NCI-H82 treated with DMSO at 0.1 percent for 48 hours (cell line): ENCODE data around the gene XPNPEP2.

Source experiments
- DNase-seq: peaks from one replicate; lab custom pipeline; 2025; ENCODE audit not compliant: unreplicated experiment; lab: John Stamatoyannopoulos, UW

Gene XPNPEP2, protein sequence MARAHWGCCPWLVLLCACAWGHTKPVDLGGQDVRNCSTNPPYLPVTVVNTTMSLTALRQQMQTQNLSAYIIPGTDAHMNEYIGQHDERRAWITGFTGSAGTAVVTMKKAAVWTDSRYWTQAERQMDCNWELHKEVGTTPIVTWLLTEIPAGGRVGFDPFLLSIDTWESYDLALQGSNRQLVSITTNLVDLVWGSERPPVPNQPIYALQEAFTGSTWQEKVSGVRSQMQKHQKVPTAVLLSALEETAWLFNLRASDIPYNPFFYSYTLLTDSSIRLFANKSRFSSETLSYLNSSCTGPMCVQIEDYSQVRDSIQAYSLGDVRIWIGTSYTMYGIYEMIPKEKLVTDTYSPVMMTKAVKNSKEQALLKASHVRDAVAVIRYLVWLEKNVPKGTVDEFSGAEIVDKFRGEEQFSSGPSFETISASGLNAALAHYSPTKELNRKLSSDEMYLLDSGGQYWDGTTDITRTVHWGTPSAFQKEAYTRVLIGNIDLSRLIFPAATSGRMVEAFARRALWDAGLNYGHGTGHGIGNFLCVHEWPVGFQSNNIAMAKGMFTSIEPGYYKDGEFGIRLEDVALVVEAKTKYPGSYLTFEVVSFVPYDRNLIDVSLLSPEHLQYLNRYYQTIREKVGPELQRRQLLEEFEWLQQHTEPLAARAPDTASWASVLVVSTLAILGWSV

DNA sequence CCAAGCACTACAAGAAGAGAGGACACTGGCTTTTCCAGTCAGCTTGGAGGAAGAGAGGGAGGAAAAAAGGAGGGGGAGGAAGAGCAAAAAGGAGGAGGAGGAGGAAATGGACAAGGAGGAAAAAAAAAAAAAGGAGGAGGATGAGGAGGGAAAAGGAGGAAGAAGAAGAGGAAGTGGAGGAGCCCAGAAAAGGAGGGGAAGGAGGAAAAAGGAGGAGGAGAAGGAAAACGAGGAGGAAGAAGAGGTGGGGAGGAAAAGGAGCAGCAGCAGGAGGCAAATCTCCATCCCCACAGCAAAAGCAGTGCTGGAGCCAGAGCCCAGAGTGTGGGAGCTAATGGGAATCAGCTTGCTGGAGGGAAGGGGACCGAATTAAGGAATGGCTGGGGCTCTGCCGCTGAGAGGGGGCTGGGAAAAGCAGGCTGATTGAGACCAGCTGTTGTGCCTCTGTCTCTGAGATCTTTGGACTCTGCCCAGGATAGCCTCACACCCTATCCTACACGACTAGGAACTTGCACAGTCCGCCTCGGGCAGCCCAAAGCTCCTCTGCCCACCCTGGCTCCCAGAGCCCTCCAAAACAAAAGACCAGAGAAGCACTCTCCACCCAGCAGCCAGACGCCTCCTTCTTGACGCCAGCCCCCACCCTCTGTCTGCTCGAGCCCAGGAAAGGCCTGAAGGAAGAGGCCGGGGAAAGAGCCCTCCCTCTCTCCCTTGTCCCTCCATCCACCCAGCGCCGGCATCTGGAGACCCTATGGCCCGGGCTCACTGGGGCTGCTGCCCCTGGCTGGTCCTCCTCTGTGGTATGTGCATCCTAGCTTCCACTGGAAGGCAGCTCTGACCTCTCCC is at the start of gene XPNPEP2:
TSS of gene XPNPEP2 (plus strand) at position 514 of the 843 bp plus-strand sequence. CDS start at position 749, 235 bp downstream.
- no peak for DNase-seq

DNA sequence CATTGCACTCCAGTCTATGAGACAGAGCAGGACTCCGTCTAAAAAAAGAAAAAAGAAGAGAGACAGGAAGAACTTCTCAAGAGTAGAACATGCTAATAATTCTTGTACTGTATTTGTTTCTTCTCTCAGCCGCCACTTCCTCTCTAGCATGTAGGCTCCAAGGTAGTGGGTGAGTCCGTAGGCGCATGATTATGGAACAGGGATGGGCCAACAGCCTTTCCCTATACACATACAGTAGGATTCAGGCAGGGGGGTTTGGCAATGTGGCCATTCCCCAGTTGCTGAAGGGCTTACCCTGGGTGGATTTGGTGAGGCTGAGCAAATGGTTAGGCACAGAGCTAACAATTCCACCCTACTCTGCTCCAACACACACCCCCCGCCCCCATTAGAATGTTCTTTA is 49.0 kb upstream of the XPNPEP2 start:
- DNase-seq, result no peak

DNA sequence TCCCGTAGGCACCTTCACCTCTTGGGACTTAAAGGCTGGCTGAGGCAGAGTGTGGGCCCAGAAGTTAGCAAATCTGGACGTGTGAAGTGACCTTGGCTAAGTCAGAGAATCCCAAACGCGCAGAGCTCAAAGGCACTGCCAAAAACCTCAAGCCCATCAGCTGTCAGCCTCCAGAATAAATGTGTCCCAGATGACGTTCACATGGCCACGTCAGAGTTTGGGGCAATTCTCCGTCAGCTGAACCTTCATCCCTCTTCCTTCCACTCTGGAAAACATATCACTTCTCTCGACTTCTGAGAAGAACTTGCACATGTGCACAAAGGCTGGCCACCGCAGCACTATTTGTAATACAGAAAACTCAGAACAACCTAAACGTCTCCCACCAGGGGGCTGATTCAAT is 48.3 kb upstream of the XPNPEP2 start:
- DNase-seq, result no peak

DNA sequence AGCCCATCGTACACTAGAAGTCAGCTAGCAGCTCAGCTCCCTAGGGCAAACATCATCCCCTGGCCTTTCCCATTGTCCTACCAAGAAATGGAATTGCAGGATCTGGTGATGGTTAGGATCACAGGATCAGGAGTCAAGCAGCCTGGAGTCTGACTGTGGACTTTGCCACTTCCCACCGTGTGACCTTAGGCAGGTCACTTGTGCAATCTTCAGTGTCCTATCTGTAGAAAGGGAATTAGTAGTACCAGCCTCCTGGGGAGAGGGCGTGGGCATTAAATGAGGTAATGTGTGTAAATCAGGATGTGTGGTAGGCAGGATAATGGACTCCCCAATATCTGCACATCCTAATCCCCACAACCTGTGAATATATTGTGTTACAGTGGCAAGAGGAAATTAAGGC is 45.4 kb upstream of the XPNPEP2 start:
- DNase-seq, result no peak

- DNase-seq, result no peak
These were observed 44.0 kb upstream of the XPNPEP2 start for GRCh38 chrX:129694805-129695204.

GRCh38 chrX:129695535-129695934 is 43.2 kb upstream of the XPNPEP2 start:
- no peak for DNase-seq

DNA sequence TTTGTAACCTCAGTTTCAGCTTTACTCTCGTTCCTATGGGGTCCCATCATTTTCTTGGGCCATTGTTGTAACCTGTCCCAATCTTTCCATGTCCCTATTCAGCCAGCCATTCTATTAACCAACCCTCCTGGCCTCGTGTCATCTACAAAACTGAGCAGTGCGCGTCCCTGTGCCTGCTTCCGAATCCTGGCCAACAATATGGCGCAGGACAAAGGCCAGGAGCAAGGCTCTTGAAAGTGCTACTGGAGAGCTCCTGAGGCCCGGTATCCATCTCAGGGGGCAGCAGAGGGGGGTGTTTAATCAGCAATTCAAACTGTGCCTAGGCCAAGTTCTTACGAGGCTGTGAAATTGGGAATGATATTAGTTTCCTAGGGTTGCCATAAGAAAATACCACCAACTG is 42.8 kb upstream of the XPNPEP2 start:
- DNase-seq, result no peak

GRCh38 chrX:129696463-129697155 is 42.2 kb upstream of the XPNPEP2 start:
- DNase-seq, result no peak

DNA sequence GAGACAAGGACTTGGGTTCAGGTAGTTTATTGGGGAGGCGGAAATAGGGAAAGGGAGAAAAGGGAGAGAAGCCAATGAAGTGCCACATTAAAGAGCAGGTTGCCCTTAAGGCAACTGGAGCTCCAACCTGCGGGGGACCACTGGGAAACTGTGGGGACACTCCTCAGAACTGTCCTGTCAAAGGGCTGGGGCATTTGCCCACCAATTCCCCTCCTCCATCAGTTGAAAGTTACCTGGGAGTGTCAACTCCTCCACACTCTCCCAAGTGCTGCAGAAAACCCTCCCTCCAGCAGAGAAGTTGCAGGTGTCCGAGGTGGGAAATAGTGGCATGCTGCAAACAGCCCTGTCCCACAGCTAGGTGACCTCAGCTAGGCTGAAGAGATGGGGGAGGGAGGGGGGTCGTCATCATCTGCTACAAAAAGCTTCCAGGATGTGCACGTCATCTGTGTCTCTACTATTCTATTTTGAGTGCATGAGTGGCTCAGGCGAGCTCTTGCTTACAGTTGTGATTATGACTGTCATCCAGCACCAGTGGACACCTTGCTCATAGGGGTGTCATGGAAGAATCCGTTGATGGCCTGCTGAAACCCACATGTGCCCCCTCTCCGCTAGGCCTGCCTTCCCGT is 41.5 kb upstream of the XPNPEP2 start:
- no peak for DNase-seq

GRCh38 chrX:129698150-129698549 is 40.6 kb upstream of the XPNPEP2 start:
- no peak for DNase-seq

DNA sequence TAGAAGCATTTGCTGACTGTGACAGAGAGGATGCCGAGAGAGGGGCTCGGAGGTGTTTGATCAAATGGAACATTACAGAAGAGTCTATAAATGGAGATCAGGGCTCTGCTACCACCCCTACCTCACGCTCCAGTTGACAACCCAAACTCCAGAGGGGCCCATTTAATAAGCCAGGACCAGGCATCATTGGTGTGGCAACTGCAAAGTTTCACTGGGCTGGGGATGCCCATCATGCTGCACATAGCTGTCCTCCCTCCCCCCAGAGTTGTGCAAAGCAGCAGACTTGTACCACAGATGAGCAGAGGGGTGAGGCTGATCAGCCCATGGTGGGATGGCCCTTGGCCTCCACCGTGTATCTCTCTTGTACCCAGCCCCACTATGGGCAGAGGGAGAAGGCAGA is 38.2 kb upstream of the XPNPEP2 start:
- no peak for DNase-seq

GRCh38 chrX:129701624-129702069 is 37.1 kb upstream of the XPNPEP2 start:
- DNase-seq, result no peak

- no peak for DNase-seq
These were observed 34.3 kb upstream of the XPNPEP2 start for GRCh38 chrX:129704491-129704890.

DNA sequence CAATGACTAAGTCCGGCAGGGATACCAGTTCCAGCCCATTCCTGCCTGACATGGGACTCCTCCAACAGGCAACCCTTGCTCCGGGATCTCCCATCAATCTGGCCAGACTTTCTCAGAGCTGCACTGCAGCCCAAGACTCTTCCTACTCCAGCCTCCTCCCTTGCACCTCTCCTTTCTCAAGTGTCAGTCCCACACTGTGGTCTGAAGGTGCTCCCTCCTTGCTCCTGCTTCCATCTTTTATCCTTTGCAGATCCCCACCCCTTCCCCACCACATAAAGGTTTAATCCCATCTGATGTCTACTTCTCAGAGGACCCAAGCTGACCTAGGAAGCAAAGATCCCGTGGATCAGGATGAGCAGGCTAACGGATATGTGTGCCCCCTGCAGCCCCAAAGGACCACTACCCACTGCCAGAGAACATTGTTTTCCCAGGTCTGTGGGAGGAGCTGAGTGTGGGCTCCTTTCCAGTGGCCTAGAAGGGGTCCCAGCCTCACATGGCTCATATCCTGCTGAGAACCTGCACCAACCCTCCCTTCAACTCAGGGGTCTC is 33.3 kb upstream of the XPNPEP2 start:
- no peak for DNase-seq

GRCh38 chrX:129705988-129706387 is 32.8 kb upstream of the XPNPEP2 start:
- DNase-seq, result no peak

DNA sequence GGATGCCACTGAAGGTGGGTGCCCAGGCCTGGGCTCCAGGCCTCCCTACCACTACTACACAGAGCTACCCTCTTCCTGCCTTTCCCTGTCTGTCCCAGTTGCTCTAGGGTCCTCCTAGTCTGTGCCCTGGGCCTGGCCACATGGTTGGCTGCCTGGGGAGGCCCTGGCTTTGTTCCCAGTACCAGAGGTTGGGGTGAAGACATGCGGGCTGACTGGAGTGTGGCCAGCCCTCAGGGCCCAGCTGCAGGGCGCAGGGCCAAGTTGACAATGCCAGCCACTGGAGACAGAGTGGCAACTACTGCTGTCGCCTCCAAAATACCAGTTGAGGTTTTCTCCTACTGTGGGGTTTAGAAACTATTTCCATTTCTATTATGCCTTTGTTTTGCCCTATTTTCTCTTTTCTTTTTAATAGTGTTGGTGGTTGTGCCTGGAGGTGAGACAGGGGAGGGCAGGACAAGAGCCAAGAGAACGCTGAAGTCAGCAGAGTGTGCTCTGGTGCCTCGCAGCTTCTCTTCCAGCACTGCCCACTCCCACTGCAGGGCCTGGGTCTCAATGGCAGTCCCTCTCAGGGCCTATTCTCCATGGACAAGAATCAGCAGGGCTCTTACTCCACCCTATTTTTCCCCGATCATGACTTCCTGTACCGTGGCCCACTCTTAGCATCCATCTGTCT is 32.2 kb upstream of the XPNPEP2 start:
- DNase-seq, result no peak

DNA sequence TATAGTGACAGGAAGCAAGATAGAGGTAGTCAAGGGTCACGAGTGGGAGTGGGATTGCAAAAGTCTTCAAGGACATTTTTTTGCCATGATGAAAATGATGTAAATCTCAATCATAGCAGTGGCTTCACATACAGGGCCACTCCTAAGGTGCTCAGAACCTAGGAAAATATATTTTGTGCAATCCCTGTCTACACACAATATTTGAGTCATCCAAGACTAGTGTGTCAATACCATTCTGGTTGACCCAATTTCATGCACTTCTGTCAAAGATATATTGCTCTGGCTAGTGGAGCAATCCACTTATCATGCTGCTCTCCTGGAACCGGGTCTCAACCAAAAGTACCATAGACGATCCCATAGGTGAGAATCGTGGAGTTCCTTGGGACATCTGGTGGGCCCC is 24.2 kb upstream of the XPNPEP2 start:
- DNase-seq, result no peak

- no peak for DNase-seq
These were observed 22.3 kb upstream of the XPNPEP2 start for GRCh38 chrX:129716507-129716906.

- no peak for DNase-seq
These were observed 20.9 kb upstream of the XPNPEP2 start for GRCh38 chrX:129717892-129718291.

- DNase-seq, result no peak
These were observed 20.1 kb upstream of the XPNPEP2 start for GRCh38 chrX:129718676-129719075.
